NK-92 (cell line): ENCODE data around the gene ANKRD40CL.

Experiments used
- DNase-seq: peaks from one replicate; lab custom pipeline; 2025; ENCODE audit not compliant: unreplicated experiment; lab: John Stamatoyannopoulos, UW

The ANKRD40CL gene

GRCh38 chr17:50719144-50719923 is 48.0 kb downstream of the ANKRD40CL start, which contains the start of gene LUC7L3:
TSS of gene LUC7L3 (plus strand) at chr17:50719603. CDS start at chr17:50719733, 130 bp downstream.
- DNase-seq: peak; percentile 41

GRCh38 chr17:50715471-50715870 is 51.8 kb downstream of the ANKRD40CL start:
- DNase-seq: no peak

- no peak for DNase-seq
These were observed 54.7 kb downstream of the ANKRD40CL start for GRCh38 chr17:50712641-50713040.
